Endodermal cell (in vitro differentiated cells): ENCODE measurements around the gene RPL29. TPM values are rescaled to one million over a fixed set of nuclear protein-coding genes. Genes with fewer than 3 reads are reported as not detected.

Experiments used
- DNase-seq: peaks from one replicate; pipeline ENCODE4 v3.0.0-alpha.2; 2017
- H3K27ac ChIP-seq: 2 replicates; pipeline ENCODE4 v1.5.1; 2013; ENCODE audit warnings: mild to moderate bottlenecking, low read depth, low read length, moderate library complexity
- H3K27me3 ChIP-seq: 2 replicates; pipeline ENCODE4 v1.6.1; 2013; ENCODE audit warnings: mild to moderate bottlenecking, low read length, moderate library complexity; ENCODE audit not compliant: insufficient read depth, control insufficient read depth, poor library complexity, severe bottlenecking
- H3K36me3 ChIP-seq: 2 replicates; pipeline ENCODE4 v1.7.0; 2013; ENCODE audit warnings: mild to moderate bottlenecking, low read length, moderate library complexity; ENCODE audit not compliant: control insufficient read depth, insufficient read depth
- H3K4me1 ChIP-seq: one replicate; pipeline ENCODE4 v1.7.0; 2013; ENCODE audit warnings: low read length; ENCODE audit not compliant: control insufficient read depth, insufficient read depth
- H3K4me3 ChIP-seq: 2 replicates; pipeline ENCODE4 v1.5.1; 2013; ENCODE audit warnings: mild to moderate bottlenecking, low read length, moderate library complexity
- H3K9ac ChIP-seq: 2 replicates; pipeline ENCODE4 v1.6.1; 2013; ENCODE audit warnings: mild to moderate bottlenecking, low read length, moderate library complexity; ENCODE audit not compliant: poor library complexity, severe bottlenecking; ENCODE audit errors: extremely low read depth
- H3K9me3 ChIP-seq: 2 replicates; pipeline ENCODE4 v1.6.1; 2013; ENCODE audit warnings: mild to moderate bottlenecking, low read length, moderate library complexity; ENCODE audit not compliant: control insufficient read depth
- H3K27ac Mint-ChIP-seq: 2 replicates; pipeline ENCODE4 v1.8.0; 2020; ENCODE audit warnings: mixed read lengths
- H3K27me3 Mint-ChIP-seq: 2 replicates; pipeline ENCODE4 v1.8.0; 2021; ENCODE audit warnings: mild to moderate bottlenecking, mixed read lengths; ENCODE audit not compliant: insufficient read depth
- H3K36me3 Mint-ChIP-seq: 2 replicates; pipeline ENCODE4 v1.8.0; 2020; ENCODE audit warnings: low read depth, mixed read lengths
- H3K4me1 Mint-ChIP-seq: 2 replicates; pipeline ENCODE4 v1.8.0; 2020; ENCODE audit warnings: mixed read lengths
- H3K4me3 Mint-ChIP-seq: 2 replicates; pipeline ENCODE4 v1.8.0; 2020; ENCODE audit warnings: mild to moderate bottlenecking, moderate library complexity, mixed read lengths
- H3K9me3 Mint-ChIP-seq: 2 replicates; pipeline ENCODE4 v1.8.0; 2020; ENCODE audit warnings: mild to moderate bottlenecking, mixed read lengths
- CTCF ChIP-seq: fragments of 200-600 bp; sonication (generic); conservative IDR thresholded peaks from 2 replicates; pipeline ENCODE4 v1.5.0; 2021; ENCODE audit warnings: antibody characterized with exemption, mild to moderate bottlenecking
- WGBS, 2 experiments: methylation state at CpG; one replicate each; pipeline versions ENCODE4 v1.1.5 to v1.1.7; 2013; ENCODE audit warnings: missing lambda C conversion rate in 2 of 2, mixed read lengths in 1 of 2; ENCODE audit not compliant: insufficient coverage in 1 of 2, insufficient read length in 1 of 2; 5-methylcytosine and 5-hydroxymethylcytosine counted together
- total RNA-seq, 2 donors: library from RNA; stranded (reverse); fragmentation: NEBNext Ultra II Directional in 1 of 2; extraction: Animal tissue kit (Norgen Biotek cat#: 25700) in 1 of 2; gene quantifications; 2 replicates in 1 of 2; 3 replicates in 1 of 2; pipeline ENCODE4 v1.2.1, GENCODE V29; 2021

RPL29 gene
- total RNA-seq, 2 donors from 2014 or later: 1,325 to 1,600 TPM

GRCh38 chr3:51985063-51985462 lies 10.6 kb downstream of the RPL29 start:
- Mint-ChIP-seq H3K27ac (peak overlapping the region; percentile 55), H3K4me1 (peaks cover 8% of the 10 kb centered on the region), H3K9me3 (no peaks in the 10 kb centered on the region), H3K4me3 (no peak overlapping the region), H3K36me3 (peaks cover 2% of the 10 kb centered on the region), H3K27me3 (no peaks in the 10 kb centered on the region)
- no peak overlapping the region for H3K27ac ChIP-seq
- H3K4me3 ChIP-seq: no peak overlapping the region
- no peaks in the 10 kb centered on the region for H3K36me3 ChIP-seq
- no peak for TF ChIP-seq CTCF
- H3K9ac ChIP-seq: no peak overlapping the region
- WGBS, 2 experiments: 90 to 95% methylated on average over 2 to 6 of the region's 6 CpGs
- no peaks in the 10 kb centered on the region for H3K9me3 ChIP-seq
- DNase-seq: no peak
- no peaks in the 10 kb centered on the region for H3K27me3 ChIP-seq
- H3K4me1 ChIP-seq: peaks cover 8% of the 10 kb centered on the region

GRCh38 chr3:51984269-51984647 lies 11.4 kb downstream of the RPL29 start:
- Histone ChIP-seq H3K36me3 (no peaks in the 10 kb centered on the region), H3K27me3 (no peaks in the 10 kb centered on the region), H3K9ac (no peak overlapping the region), H3K4me3 (peak overlapping the region; percentile 88), H3K4me1 (peaks cover 8% of the 10 kb centered on the region), H3K9me3 (no peaks in the 10 kb centered on the region), H3K27ac (no peak overlapping the region)
- no peak for TF ChIP-seq CTCF
- Mint-ChIP-seq H3K4me3 (peak overlapping the region; percentile 69), H3K27me3 (no peaks in the 10 kb centered on the region), H3K4me1 (peaks cover 8% of the 10 kb centered on the region), H3K27ac (peak overlapping the region; percentile 97), H3K36me3 (peaks cover 2% of the 10 kb centered on the region), H3K9me3 (no peaks in the 10 kb centered on the region)
- no peak for DNase-seq

- TF ChIP-seq CTCF: no peak
- H3K9me3 ChIP-seq: no peaks in the 10 kb centered on the region
- Mint-ChIP-seq H3K4me1 (peaks cover 8% of the 10 kb centered on the region), H3K27me3 (no peaks in the 10 kb centered on the region), H3K27ac (peak overlapping the region; percentile 97), H3K9me3 (no peaks in the 10 kb centered on the region), H3K4me3 (peak overlapping the region; percentile 69), H3K36me3 (peaks cover 5% of the 10 kb centered on the region)
- H3K4me1 ChIP-seq: peaks cover 8% of the 10 kb centered on the region
- H3K4me3 ChIP-seq: peak overlapping the region; percentile 88
- DNase-seq: no peak
- H3K9ac ChIP-seq: peak overlapping the region; percentile 76
- H3K27ac ChIP-seq: peak overlapping the region; percentile 10
- no peaks in the 10 kb centered on the region for H3K27me3 ChIP-seq
- H3K36me3 ChIP-seq: no peaks in the 10 kb centered on the region
- 78 to 79% methylated on average over 9 to 22 of the region's 22 CpGs for WGBS, 2 experiments
Observed at GRCh38 chr3:51983578-51984268, 12.0 kb downstream of the RPL29 start.
